Vagina (tissue), 2 donors: ENCODE measurements around the gene SEC16A. TPM values are rescaled to one million over a fixed set of nuclear protein-coding genes. Genes with fewer than 3 reads are reported as not detected.

Experiments used
- DNase-seq, 2 donors: peaks; one replicate each; pipeline ENCODE4 v3.0.0-alpha.2; 2017; ENCODE audit errors: extremely low spot score in 2 of 2
- H3K27ac ChIP-seq: fragments of 200-600 bp; sonication (generic); one replicate; pipeline ENCODE4 v1.5.1; 2019
- H3K27me3 ChIP-seq: fragments of 200-600 bp; sonication (generic); one replicate; pipeline ENCODE4 v1.5.1; 2019
- H3K36me3 ChIP-seq, 2 donors: fragments of 200-600 bp; sonication (generic); one replicate each; pipeline ENCODE4 v1.5.1; 2017 to 2019
- H3K4me1 ChIP-seq: fragments of 200-600 bp; sonication (generic); one replicate; pipeline ENCODE4 v1.5.1; 2019
- H3K4me3 ChIP-seq, 2 donors: fragments of 200-600 bp; sonication (generic); 1 replicate in 1 of 2; 2 replicates in 1 of 2; pipeline ENCODE4 v1.5.1; 2016 to 2019
- H3K9me3 ChIP-seq: fragments of 200-600 bp; sonication (generic); one replicate; pipeline ENCODE4 v1.5.1; 2019
- POLR2A ChIP-seq, 2 donors: fragments of 450-650 bp; IDR thresholded peaks; one replicate each; pipeline ENCODE4 v1.6.1; 2017; ENCODE audit warnings: antibody characterized with exemption in 2 of 2, mild to moderate bottlenecking in 2 of 2, moderate library complexity in 2 of 2
- POLR2AphosphoS5 ChIP-seq, 2 donors: sonication (generic); formaldehyde crosslinking; IDR thresholded peaks; one replicate each; pipeline ENCODE4 v1.9.0; 2017; ENCODE audit warnings: antibody characterized with exemption in 2 of 2, mild to moderate bottlenecking in 2 of 2, low read depth in 1 of 2; ENCODE audit not compliant: insufficient read depth in 1 of 2
- intact Hi-C: fragments of 100-400 bp; cut with DNase I; formaldehyde crosslinking; loops from one replicate; pipeline ENCODE4 v1.15.1; 2023
- total RNA-seq: library from RNA; depleted of rRNA; stranded (reverse); fragments of >200 nt; gene quantifications from one replicate; pipeline ENCODE4 v1.2.3, GENCODE V29; 2016
- TF ChIP-seq, protein P1 (sequence below), 3 experiments: fragments of 450-650 bp in 2 of 3; fragments of 200-600 bp in 1 of 3; sonication (generic) in 1 of 3; IDR thresholded peaks; one replicate each; pipeline ENCODE4 v1.5.1; 2017 to 2019; ENCODE audit warnings: antibody characterized with exemption in 3 of 3, mild to moderate bottlenecking in 2 of 3, moderate library complexity in 2 of 3

Gene SEC16A
- total RNA-seq, 1 donor from 2014 or later: 52.3 TPM

- Histone ChIP-seq H3K4me3 (no peak overlapping the region), H3K36me3 (peaks cover 2 to 100% of the 10 kb centered on the region in 2 donors)
Measured at GRCh38 chr9:136459425-136459824, 23.4 kb downstream of the SEC16A start.

DNA sequence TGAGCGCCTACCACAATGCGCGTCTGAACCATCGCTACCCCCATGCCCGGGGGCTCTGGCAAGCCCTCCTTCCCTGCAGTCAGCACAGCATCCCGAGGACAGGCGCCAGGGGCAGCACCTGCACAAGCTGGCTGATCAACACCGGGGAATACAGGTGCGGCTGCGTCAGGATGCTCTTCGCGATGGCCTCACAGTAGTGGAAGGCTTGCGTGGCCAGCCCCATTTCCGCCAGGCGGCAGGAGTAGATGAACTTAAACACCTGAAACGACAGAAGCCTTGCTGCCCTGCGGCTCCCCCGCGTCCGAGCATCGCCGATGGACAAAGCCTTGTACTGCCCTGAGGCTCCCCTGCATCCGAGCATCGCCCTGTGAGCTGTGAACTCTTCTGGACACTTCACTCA lies 25.5 kb downstream of the SEC16A start:
- Histone ChIP-seq H3K36me3 (peaks cover 2 to 85% of the 10 kb centered on the region in 2 donors), H3K4me3 (no peak overlapping the region), H3K9me3 (no peaks in the 10 kb centered on the region), H3K4me1 (no peaks in the 10 kb centered on the region), H3K27ac (no peak overlapping the region), H3K27me3 (no peaks in the 10 kb centered on the region)
- DNase-seq: no peak
- intact Hi-C loops: no loop called here
- TF ChIP-seq POLR2AphosphoS5 (IDR thresholded peaks at IDR 0.05; ENCODE audit: insufficient read depth in 1 of 2, low read depth in 1 of 2) (no peak), POLR2A (IDR thresholded peaks at IDR 0.05) (no peak)
- TF ChIP-seq, protein P1, sequence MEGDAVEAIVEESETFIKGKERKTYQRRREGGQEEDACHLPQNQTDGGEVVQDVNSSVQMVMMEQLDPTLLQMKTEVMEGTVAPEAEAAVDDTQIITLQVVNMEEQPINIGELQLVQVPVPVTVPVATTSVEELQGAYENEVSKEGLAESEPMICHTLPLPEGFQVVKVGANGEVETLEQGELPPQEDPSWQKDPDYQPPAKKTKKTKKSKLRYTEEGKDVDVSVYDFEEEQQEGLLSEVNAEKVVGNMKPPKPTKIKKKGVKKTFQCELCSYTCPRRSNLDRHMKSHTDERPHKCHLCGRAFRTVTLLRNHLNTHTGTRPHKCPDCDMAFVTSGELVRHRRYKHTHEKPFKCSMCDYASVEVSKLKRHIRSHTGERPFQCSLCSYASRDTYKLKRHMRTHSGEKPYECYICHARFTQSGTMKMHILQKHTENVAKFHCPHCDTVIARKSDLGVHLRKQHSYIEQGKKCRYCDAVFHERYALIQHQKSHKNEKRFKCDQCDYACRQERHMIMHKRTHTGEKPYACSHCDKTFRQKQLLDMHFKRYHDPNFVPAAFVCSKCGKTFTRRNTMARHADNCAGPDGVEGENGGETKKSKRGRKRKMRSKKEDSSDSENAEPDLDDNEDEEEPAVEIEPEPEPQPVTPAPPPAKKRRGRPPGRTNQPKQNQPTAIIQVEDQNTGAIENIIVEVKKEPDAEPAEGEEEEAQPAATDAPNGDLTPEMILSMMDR (IDR thresholded peaks at IDR 0.05): no peak

More at GRCh38 chr9:136459425-136459824, 23.4 kb downstream of the SEC16A start:
- TF ChIP-seq POLR2A (IDR thresholded peaks at IDR 0.05) (no peak), POLR2AphosphoS5 (IDR thresholded peaks at IDR 0.05; ENCODE audit: insufficient read depth in 1 of 2, low read depth in 1 of 2) (no peak)
- TF ChIP-seq, protein P1 (IDR thresholded peaks at IDR 0.05): no peak
- H3K9me3 ChIP-seq: no peaks in the 10 kb centered on the region
- H3K4me1 ChIP-seq: no peaks in the 10 kb centered on the region
- DNase-seq: no peak
- no peaks in the 10 kb centered on the region for H3K27me3 ChIP-seq
- intact Hi-C loops: no loop called here
- no peak overlapping the region for H3K27ac ChIP-seq

DNA sequence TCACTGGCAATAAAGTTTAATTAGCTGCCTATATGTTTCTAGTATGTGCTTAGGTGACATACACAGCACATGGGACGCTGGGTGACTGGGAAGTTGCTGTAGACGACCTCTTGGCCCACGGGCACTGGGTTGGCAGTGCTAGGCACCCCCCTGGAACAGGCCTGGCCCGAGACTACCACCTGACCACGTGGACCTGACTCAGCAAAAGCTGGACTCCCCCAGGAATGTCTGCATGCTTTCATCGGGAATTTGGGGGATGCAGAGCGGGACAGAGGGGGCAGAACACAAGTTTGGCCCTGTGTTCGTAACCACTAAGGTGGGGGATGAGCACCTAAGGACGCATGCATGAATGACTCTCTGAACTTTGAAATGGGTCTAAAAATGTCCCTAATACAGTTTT lies 26.6 kb downstream of the SEC16A start:
- DNase-seq: no peak
- no peaks in the 10 kb centered on the region for H3K4me1 ChIP-seq
- H3K27ac ChIP-seq: no peak overlapping the region
- no peak for TF ChIP-seq POLR2A (IDR thresholded peaks at IDR 0.05)
- TF ChIP-seq POLR2AphosphoS5 (IDR thresholded peaks at IDR 0.05; ENCODE audit: insufficient read depth in 1 of 2, low read depth in 1 of 2): no peak
- TF ChIP-seq, protein P1 (IDR thresholded peaks at IDR 0.05): no peak
- intact Hi-C loops: no loop called here
- no peak overlapping the region for H3K4me3 ChIP-seq
- peaks cover 2 to 83% of the 10 kb centered on the region in 2 donors for H3K36me3 ChIP-seq
- H3K27me3 ChIP-seq: no peaks in the 10 kb centered on the region
- no peaks in the 10 kb centered on the region for H3K9me3 ChIP-seq

GRCh38 chr9:136455043-136456002 lies 27.5 kb downstream of the SEC16A start:
- Histone ChIP-seq H3K4me1 (no peaks in the 10 kb centered on the region), H3K4me3 (no peak overlapping the region), H3K27me3 (no peaks in the 10 kb centered on the region), H3K27ac (no peak overlapping the region), H3K9me3 (no peaks in the 10 kb centered on the region), H3K36me3 (peaks cover 2 to 83% of the 10 kb centered on the region in 2 donors)
- TF ChIP-seq, protein P1 (IDR thresholded peaks at IDR 0.05): no peak
- TF ChIP-seq POLR2AphosphoS5 (IDR thresholded peaks at IDR 0.05; ENCODE audit: insufficient read depth in 1 of 2, low read depth in 1 of 2): no peak
- no peak for TF ChIP-seq POLR2A (IDR thresholded peaks at IDR 0.05)
- no peak for DNase-seq
- intact Hi-C loops: no loop called here
